GM12891 (cell line): ENCODE data around the gene RTL10.

Source experiments
- PAX5 ChIP-seq: IDR thresholded peaks from 2 replicates; pipeline ENCODE4 v1.6.1; 2011; ENCODE audit warnings: low read length, moderate library complexity, mild to moderate bottlenecking; ENCODE audit not compliant: insufficient read depth, severe bottlenecking
- POLR2A ChIP-seq: IDR thresholded peaks from 2 replicates; pipeline ENCODE4 v1.6.1; 2011; ENCODE audit warnings: low read depth, low read length, control low read depth
- POLR2AphosphoS5 ChIP-seq: IDR thresholded peaks from 2 replicates; pipeline ENCODE4 v1.6.1; 2011; ENCODE audit warnings: low read depth, low read length, control low read depth
- SPI1 ChIP-seq: IDR thresholded peaks from 2 replicates; pipeline ENCODE4 v1.6.1; 2011; ENCODE audit warnings: low read depth, low read length, control low read depth
- TAF1 ChIP-seq: IDR thresholded peaks from 2 replicates; pipeline ENCODE4 v1.6.1; 2011; ENCODE audit warnings: low read depth, low read length, control low read depth

GRCh38 chr22:19865141-19865829 lies 10.6 kb upstream of the RTL10 start:
- no peak for TF ChIP-seq POLR2AphosphoS5
- no peak for TF ChIP-seq SPI1
- no peak for TF ChIP-seq POLR2A
- no peak for TF ChIP-seq TAF1
- TF ChIP-seq PAX5 = no peak
